Neural cell (in vitro differentiated cells): ENCODE measurements around the gene SIPA1. TPM values are rescaled to one million over a fixed set of nuclear protein-coding genes. Genes with fewer than 3 reads are reported as not detected.

Source experiments
- H2AFZ ChIP-seq: fragments of 200-600, 300-800 bp; sonication (generic), shearing (Covaris generic); 2 replicates; pipeline ENCODE4 v1.6.0; 2014; ENCODE audit warnings: low read depth, mild to moderate bottlenecking, antibody characterized with exemption, low read length, moderate library complexity
- H3F3A ChIP-seq: fragments of 200-600 bp; shearing (Covaris generic); 2 replicates; pipeline ENCODE4 v1.6.1; 2016; ENCODE audit warnings: mild to moderate bottlenecking, moderate library complexity, mixed read lengths, antibody characterized with exemption, low read length; ENCODE audit not compliant: insufficient read depth, poor library complexity, severe bottlenecking
- H3K27ac ChIP-seq: fragments of 200-600, 300-800 bp; sonication (generic), shearing (Covaris generic); 2 replicates; pipeline ENCODE4 v1.5.1; 2014; ENCODE audit warnings: mild to moderate bottlenecking, low read length, moderate library complexity
- H3K27me3 ChIP-seq: fragments of 300-800, 200-600 bp; sonication (generic), shearing (Covaris generic); 2 replicates; pipeline ENCODE4 v1.6.0; 2014; ENCODE audit warnings: mild to moderate bottlenecking, low read depth, low read length, moderate library complexity; ENCODE audit not compliant: insufficient read depth
- H3K36me3 ChIP-seq: fragments of 300-800, 200-600 bp; sonication (generic), shearing (Covaris generic); 2 replicates; pipeline ENCODE4 v1.5.1; 2014; ENCODE audit warnings: mild to moderate bottlenecking, antibody characterized with exemption, low read length, moderate library complexity; ENCODE audit not compliant: insufficient read depth
- H3K4me2 ChIP-seq: fragments of 300-800, 200-600 bp; sonication (generic), shearing (Covaris generic); 2 replicates; pipeline ENCODE4 v1.6.0; 2014; ENCODE audit warnings: mild to moderate bottlenecking, low read length
- H3K4me3 ChIP-seq: fragments of 300-800, 200-600 bp; sonication (generic), shearing (Covaris generic); 2 replicates; pipeline ENCODE4 v1.5.1; 2014; ENCODE audit warnings: mild to moderate bottlenecking, low read length, moderate library complexity
- H3K79me2 ChIP-seq: fragments of 200-600 bp; shearing (Covaris generic); replicated peaks from 2 replicates; pipeline ENCODE4 v1.6.0; 2014; ENCODE audit warnings: mild to moderate bottlenecking, low read length, moderate library complexity; ENCODE audit not compliant: insufficient read depth
- H3K9ac ChIP-seq: fragments of 300-800, 200-600 bp; sonication (generic), shearing (Covaris generic); 2 replicates; pipeline ENCODE4 v1.6.1; 2016; ENCODE audit warnings: mild to moderate bottlenecking, low read length, mixed read lengths
- H3K9me2 ChIP-seq: fragments of 200-600 bp; shearing (Covaris generic); 2 replicates; pipeline ENCODE4 v1.6.1; 2016; ENCODE audit warnings: mild to moderate bottlenecking, low read length, mixed read lengths; ENCODE audit not compliant: insufficient read depth
- H3K9me3 ChIP-seq: fragments of 200-600, 300-800 bp; sonication (generic), shearing (Covaris generic); 2 replicates; pipeline ENCODE4 v1.6.1; 2016; ENCODE audit warnings: mild to moderate bottlenecking, mixed run types, low read length, moderate library complexity, mixed read lengths
- H4K20me1 ChIP-seq: fragments of 200-600 bp; shearing (Covaris generic); 2 replicates; pipeline ENCODE4 v1.6.1; 2016; ENCODE audit warnings: mild to moderate bottlenecking, mixed run types; ENCODE audit not compliant: insufficient read depth
- EP300 ChIP-seq: fragments of 450-650 bp; conservative IDR thresholded peaks from 2 replicates; pipeline ENCODE4 v1.6.1; 2014; ENCODE audit warnings: antibody characterized with exemption, mild to moderate bottlenecking, moderate library complexity; ENCODE audit not compliant: poor library complexity, severe bottlenecking
- EZH2 ChIP-seq: fragments of 200-600, 300-800 bp; shearing (Covaris generic), sonication (generic); IDR thresholded peaks from 2 replicates; pipeline ENCODE4 v1.6.1; 2014; ENCODE audit warnings: antibody characterized with exemption, low read length, borderline replicate concordance, mild to moderate bottlenecking; ENCODE audit not compliant: insufficient read depth, poor library complexity, severe bottlenecking
- MXI1 ChIP-seq: fragments of 450-650 bp; conservative IDR thresholded peaks from 2 replicates; pipeline ENCODE4 v1.6.1; 2014; ENCODE audit warnings: antibody characterized with exemption, mild to moderate bottlenecking; ENCODE audit not compliant: poor library complexity, severe bottlenecking
- POLR2AphosphoS5 ChIP-seq: IDR thresholded peaks from 2 replicates; pipeline ENCODE4 v1.6.1; 2012
- RAD21 ChIP-seq: fragments of 450-650 bp; conservative IDR thresholded peaks from 2 replicates; pipeline ENCODE4 v1.6.1; 2014; ENCODE audit warnings: antibody characterized with exemption, mild to moderate bottlenecking, moderate library complexity
- REST ChIP-seq: IDR thresholded peaks from 2 replicates; pipeline ENCODE4 v1.6.1; 2012; ENCODE audit warnings: borderline replicate concordance
- SMC3 ChIP-seq: fragments of 450-650 bp; conservative IDR thresholded peaks from 2 replicates; pipeline ENCODE4 v1.6.1; 2014; ENCODE audit warnings: antibody characterized with exemption, mild to moderate bottlenecking, moderate library complexity; ENCODE audit not compliant: poor library complexity
- TAF1 ChIP-seq: IDR thresholded peaks from 2 replicates; pipeline ENCODE4 v1.6.1; 2012; ENCODE audit warnings: low read depth
- polyA plus RNA-seq: library from polyadenylated mRNA; depleted of rRNA; stranded (reverse); fragments of >200 nt; gene quantifications from 2 replicates; pipeline ENCODE4 v1.2.3, GENCODE V29; 2014
- TF ChIP-seq, protein P1 (sequence below): fragments of 450-650 bp; IDR thresholded peaks from 2 replicates; pipeline ENCODE4 v1.5.1; 2014; ENCODE audit warnings: antibody characterized with exemption, mild to moderate bottlenecking, moderate library complexity; ENCODE audit not compliant: poor library complexity, severe bottlenecking

SIPA1 gene
- polyA plus RNA-seq, 1 donor from 2014 or later, result 6.5 TPM

DNA sequence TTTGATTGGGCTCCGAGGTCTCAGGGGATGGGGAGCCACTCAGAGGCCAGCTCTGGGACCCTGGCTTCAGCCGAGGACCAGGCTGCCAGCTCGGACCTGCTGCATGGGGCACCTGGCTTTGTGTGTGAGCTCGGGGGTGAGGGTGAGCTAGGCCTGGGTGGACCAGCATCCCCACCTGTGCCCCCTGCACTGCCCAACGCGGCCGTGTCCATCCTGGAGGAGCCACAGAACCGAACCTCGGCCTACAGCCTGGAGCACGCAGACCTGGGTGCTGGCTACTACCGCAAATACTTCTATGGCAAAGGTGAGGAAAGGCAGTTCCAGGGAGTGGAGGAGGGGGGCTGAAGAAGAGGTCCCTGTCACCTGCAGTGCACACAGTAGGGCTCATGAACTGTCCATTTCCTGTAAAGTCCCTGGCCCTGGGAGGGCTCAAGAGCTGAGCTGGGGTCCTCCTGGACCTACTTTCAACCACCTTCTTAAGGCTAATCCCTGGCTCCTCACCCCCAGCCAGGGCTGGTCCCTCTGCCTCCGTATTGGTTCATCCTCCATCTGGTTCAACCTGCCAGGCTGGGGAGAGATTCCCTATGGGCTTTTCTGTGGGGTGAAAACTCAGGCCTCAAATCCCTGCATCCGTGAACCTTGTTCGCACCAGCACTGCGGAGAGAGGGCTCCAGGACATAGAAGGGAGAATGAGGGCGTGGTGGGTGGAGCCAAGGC is 3.6 kb downstream of the SIPA1 start:
- no peak overlapping the region for H2AFZ ChIP-seq
- no peaks in the 10 kb centered on the region for H3K79me2 ChIP-seq
- H3K4me3 ChIP-seq, result no peak overlapping the region
- no peaks in the 10 kb centered on the region for H4K20me1 ChIP-seq
- H3K9ac ChIP-seq, result no peak overlapping the region
- H3K27me3 ChIP-seq, result no peaks in the 10 kb centered on the region
- no peaks in the 10 kb centered on the region for H3K9me3 ChIP-seq
- H3K9me2 ChIP-seq, result no peaks in the 10 kb centered on the region
- TF ChIP-seq REST, result no peak
- no peak for TF ChIP-seq TAF1
- TF ChIP-seq, protein P1, sequence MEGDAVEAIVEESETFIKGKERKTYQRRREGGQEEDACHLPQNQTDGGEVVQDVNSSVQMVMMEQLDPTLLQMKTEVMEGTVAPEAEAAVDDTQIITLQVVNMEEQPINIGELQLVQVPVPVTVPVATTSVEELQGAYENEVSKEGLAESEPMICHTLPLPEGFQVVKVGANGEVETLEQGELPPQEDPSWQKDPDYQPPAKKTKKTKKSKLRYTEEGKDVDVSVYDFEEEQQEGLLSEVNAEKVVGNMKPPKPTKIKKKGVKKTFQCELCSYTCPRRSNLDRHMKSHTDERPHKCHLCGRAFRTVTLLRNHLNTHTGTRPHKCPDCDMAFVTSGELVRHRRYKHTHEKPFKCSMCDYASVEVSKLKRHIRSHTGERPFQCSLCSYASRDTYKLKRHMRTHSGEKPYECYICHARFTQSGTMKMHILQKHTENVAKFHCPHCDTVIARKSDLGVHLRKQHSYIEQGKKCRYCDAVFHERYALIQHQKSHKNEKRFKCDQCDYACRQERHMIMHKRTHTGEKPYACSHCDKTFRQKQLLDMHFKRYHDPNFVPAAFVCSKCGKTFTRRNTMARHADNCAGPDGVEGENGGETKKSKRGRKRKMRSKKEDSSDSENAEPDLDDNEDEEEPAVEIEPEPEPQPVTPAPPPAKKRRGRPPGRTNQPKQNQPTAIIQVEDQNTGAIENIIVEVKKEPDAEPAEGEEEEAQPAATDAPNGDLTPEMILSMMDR, result no peak
- no peak for TF ChIP-seq MXI1
- TF ChIP-seq EP300, result no peak
- no peak for TF ChIP-seq SMC3
- TF ChIP-seq EZH2, result no peak
- TF ChIP-seq RAD21, result no peak
- TF ChIP-seq POLR2AphosphoS5, result no peak
- H3K36me3 ChIP-seq, result no peaks in the 10 kb centered on the region
- H3K27ac ChIP-seq, result no peak overlapping the region
- H3K4me2 ChIP-seq, result no peak overlapping the region
- no peaks in the 10 kb centered on the region for H3F3A ChIP-seq

GRCh38 chr11:65642014-65642671 is 4.2 kb downstream of the SIPA1 start:
- Histone ChIP-seq H3K79me2 (no peaks in the 10 kb centered on the region), H3K4me3 (no peak overlapping the region), H3K9me2 (no peaks in the 10 kb centered on the region), H3K27me3 (peaks cover 4% of the 10 kb centered on the region), H3K9me3 (no peaks in the 10 kb centered on the region), H4K20me1 (no peaks in the 10 kb centered on the region), H2AFZ (no peak overlapping the region), H3K9ac (no peak overlapping the region), H3K36me3 (no peaks in the 10 kb centered on the region), H3K27ac (no peak overlapping the region), H3F3A (no peaks in the 10 kb centered on the region), H3K4me2 (no peak overlapping the region)
- TF ChIP-seq SMC3 (no peak), RAD21 (no peak), MXI1 (no peak), EZH2 (no peak), POLR2AphosphoS5 (no peak), EP300 (no peak), TAF1 (no peak), REST (no peak)
- TF ChIP-seq, protein P1, result no peak
